Neural crest cell (in vitro differentiated cells): Measurements from ENCODE around the gene LRGUK. TPM values are rescaled to one million over a fixed set of nuclear protein-coding genes. Genes with fewer than 3 reads are reported as not detected.

ENCODE experiments used
- DNase-seq: peaks from one replicate; pipeline ENCODE4 v3.0.0; 2021; ENCODE audit warnings: low read depth, mixed read lengths, low spot score
- H3K27ac Mint-ChIP-seq: one replicate; pipeline ENCODE4 v1.8.0; 2021; ENCODE audit warnings: mild to moderate bottlenecking, mixed read lengths; ENCODE audit not compliant: unreplicated experiment
- H3K27me3 Mint-ChIP-seq: 2 replicates; pipeline ENCODE4 v1.8.0; 2021; ENCODE audit warnings: low read depth, mild to moderate bottlenecking, mixed read lengths
- H3K36me3 Mint-ChIP-seq: 2 replicates; pipeline ENCODE4 v1.8.0; 2021; ENCODE audit warnings: low read depth, mild to moderate bottlenecking, mixed read lengths
- H3K4me1 Mint-ChIP-seq: 2 replicates; pipeline ENCODE4 v1.8.0; 2021; ENCODE audit warnings: mixed read lengths
- H3K4me3 Mint-ChIP-seq: one replicate; pipeline ENCODE4 v1.8.0; 2021; ENCODE audit warnings: mild to moderate bottlenecking, mixed read lengths
- H3K9me3 Mint-ChIP-seq: 2 replicates; pipeline ENCODE4 v1.8.0; 2021; ENCODE audit warnings: mixed read lengths
- CTCF ChIP-seq: fragments of 200-600 bp; sonication (generic); conservative IDR thresholded peaks from 2 replicates; pipeline ENCODE4 v1.5.0; 2021; ENCODE audit warnings: antibody characterized with exemption, mild to moderate bottlenecking
- total RNA-seq: library from RNA; stranded (reverse); gene quantifications from 2 replicates; pipeline ENCODE4 v1.2.1, GENCODE V29; 2021

Gene LRGUK
- total RNA-seq, 1 donor from 2014 or later: 1.0 TPM

- Mint-ChIP-seq H3K9me3 (peaks cover 6% of the 10 kb centered on the region), H3K27ac (no peak overlapping the region), H3K4me1 (peaks cover under 1% of the 10 kb centered on the region), H3K36me3 (peaks cover 2% of the 10 kb centered on the region), H3K27me3 (no peaks in the 10 kb centered on the region), H3K4me3 (no peak overlapping the region)
- DNase-seq: no peak
- no peak for TF ChIP-seq CTCF
Observed at GRCh38 chr7:134203186-134203889, 76.2 kb downstream of the LRGUK start.

GRCh38 chr7:134209322-134210015, 82.3 kb downstream of the LRGUK start:
- H3K36me3 Mint-ChIP-seq: no peaks in the 10 kb centered on the region
- no peak overlapping the region for H3K4me3 Mint-ChIP-seq
- DNase-seq: no peak
- peaks cover 3% of the 10 kb centered on the region for H3K9me3 Mint-ChIP-seq
- no peaks in the 10 kb centered on the region for H3K27me3 Mint-ChIP-seq
- H3K27ac Mint-ChIP-seq: peak overlapping the region; percentile 73
- no peaks in the 10 kb centered on the region for H3K4me1 Mint-ChIP-seq
- no peak for TF ChIP-seq CTCF

GRCh38 chr7:134210227-134210626, 83.1 kb downstream of the LRGUK start:
- no peak for TF ChIP-seq CTCF
- Mint-ChIP-seq H3K9me3 (no peaks in the 10 kb centered on the region), H3K36me3 (no peaks in the 10 kb centered on the region), H3K4me3 (no peak overlapping the region), H3K27me3 (no peaks in the 10 kb centered on the region), H3K4me1 (no peaks in the 10 kb centered on the region), H3K27ac (no peak overlapping the region)
- DNase-seq: no peak

- Mint-ChIP-seq H3K36me3 (no peaks in the 10 kb centered on the region), H3K27me3 (no peaks in the 10 kb centered on the region), H3K9me3 (no peaks in the 10 kb centered on the region), H3K4me3 (no peak overlapping the region), H3K4me1 (no peaks in the 10 kb centered on the region), H3K27ac (no peak overlapping the region)
- no peak for DNase-seq
- TF ChIP-seq CTCF: no peak
Observed at GRCh38 chr7:134210976-134211663, 84.0 kb downstream of the LRGUK start.

- Mint-ChIP-seq H3K9me3 (no peaks in the 10 kb centered on the region), H3K4me3 (no peak overlapping the region), H3K4me1 (no peaks in the 10 kb centered on the region), H3K36me3 (no peaks in the 10 kb centered on the region), H3K27me3 (no peaks in the 10 kb centered on the region), H3K27ac (no peak overlapping the region)
- TF ChIP-seq CTCF: no peak
- no peak for DNase-seq
Observed at GRCh38 chr7:134211817-134212216, 84.7 kb downstream of the LRGUK start.
